Stimulated activated CD4-positive, alpha-beta T cell treated with anti-CD3 and anti-CD28 coated beads, Interleukin-4, amount 100 ng/mL, for 1 hour (primary cell): ENCODE measurements around the gene MICU1.
"Not testable (repeated sequence)": the region's sequence is repeated elsewhere in the genome, so short reads cannot be mapped to it uniquely, and the experiment has no call there.

ENCODE experiments used
- DNase-seq: peaks from one replicate; pipeline ENCODE4 v3.0.0-alpha.2; 2020

MICU1 gene

GRCh38 chr10:72502581-72502980 is 123.3 kb downstream of the MICU1 start:
- no peak for DNase-seq

DNA sequence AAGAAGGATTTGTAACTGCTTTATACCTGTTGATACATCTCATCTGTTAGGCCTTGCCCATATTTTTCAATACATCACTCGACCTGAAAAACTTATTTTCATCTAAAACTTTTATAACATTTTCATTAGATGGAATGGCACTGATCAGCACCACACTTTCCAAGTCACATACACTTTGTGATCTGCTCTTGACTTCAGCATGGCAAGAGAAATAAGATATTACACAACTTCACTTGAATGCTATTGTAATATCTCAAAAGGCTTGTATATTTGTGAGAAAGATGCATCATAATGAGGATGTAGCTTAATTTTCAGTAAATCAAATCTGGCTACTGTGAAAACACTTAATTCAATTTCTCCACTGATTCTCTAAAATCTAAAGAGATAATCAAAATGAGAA is 126.2 kb downstream of the MICU1 start:
- no peak for DNase-seq

DNA sequence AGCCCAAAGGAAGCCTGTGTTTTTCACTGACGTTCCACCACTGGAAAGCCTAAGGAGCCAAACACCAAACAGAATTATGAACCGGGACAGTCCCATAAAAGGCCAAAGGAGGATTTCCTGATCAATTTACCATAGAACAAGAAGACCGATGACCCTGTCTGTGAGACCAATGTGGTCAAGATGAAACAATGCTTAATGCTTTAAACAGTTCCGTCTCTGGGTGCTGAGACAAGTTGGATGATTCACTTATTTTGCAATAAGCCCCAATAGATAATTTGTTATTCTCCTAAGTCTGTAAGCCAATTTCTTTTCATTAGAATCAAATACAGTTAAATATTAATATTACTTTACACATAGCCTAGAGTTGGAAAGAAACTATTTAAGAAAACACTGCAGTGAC is 134.9 kb downstream of the MICU1 start:
- DNase-seq, result no peak

DNA sequence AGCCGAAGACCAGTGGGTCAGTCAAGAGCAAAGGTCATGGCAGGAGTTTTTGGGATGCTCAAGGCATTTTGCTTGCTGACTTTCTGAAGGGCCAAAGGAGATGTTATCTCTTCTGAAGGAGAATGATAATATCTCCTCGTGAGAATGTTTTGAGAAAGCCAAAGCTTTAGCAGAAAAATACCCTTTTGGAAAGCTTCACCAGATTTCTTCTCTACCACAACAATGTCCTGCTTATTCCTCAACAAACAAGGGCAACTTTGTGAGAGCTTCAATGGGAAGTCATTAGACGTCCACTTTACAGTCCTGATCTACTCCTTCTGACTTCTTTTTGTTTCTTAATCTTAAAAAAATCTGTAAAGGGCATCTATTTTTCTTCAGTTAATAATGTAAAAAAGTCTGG is 138.4 kb downstream of the MICU1 start:
- no peak for DNase-seq

- no peak for DNase-seq
These were observed 138.8 kb downstream of the MICU1 start for GRCh38 chr10:72487116-72487515.

DNA sequence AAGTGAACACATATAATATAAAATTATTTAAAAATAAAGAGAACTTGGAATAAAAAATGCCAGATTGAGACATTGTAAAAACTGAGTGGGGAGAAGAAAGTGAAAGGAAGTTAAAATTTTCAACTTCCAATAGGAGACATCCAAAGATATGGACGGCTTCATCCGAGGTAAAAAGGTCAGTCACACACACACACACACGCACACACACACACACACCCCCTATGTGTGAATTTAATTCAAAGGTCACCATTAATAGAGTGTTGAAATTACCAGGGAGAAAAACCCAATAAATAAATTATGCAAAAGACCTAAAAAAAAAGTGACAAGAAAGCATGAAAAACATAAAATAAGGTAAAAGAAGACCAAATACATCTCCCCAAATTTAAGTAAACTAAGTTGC is 140.2 kb downstream of the MICU1 start:
- DNase-seq, result no peak

GRCh38 chr10:72484521-72484920 is 141.4 kb downstream of the MICU1 start:
- no peak for DNase-seq

DNA sequence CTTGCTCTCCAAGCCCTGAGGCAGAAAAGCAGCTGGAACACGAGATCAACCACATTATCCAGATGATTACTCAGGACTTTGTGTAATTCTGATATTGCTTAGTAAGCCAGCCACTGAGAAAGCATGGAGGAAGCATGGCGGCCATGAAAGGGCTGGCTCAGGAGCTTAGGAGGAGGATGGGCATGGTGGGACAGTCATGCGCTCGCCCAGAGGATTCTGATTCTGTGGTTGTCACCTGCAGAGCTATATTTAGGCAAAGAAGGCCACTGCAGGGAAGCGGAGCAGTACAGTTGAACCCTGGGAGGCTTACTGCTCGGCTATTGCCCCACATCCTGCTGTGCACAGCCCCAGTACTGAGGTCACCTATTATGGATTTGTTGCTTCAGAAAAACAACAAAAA is 142.4 kb downstream of the MICU1 start:
- DNase-seq, result no peak

DNA sequence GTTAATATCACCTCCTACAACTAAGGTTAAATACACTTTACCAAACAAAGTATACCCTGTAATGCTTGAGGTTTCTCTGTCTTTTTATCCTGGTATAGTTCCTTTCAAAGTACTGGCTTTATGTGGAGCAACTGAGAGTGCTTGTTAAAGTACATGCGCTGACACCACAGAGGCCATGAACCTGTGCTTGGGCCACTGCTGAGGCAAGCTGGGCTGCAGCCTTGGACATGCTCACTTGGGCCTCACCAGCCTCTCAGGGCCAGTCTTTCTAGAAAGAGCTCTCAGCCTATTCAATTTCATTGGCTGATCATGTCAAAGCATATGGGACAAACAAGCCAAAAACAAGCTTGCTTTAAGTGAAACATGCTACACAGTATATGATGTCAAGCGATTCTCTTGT is 145.0 kb downstream of the MICU1 start:
- DNase-seq, result no peak

DNA sequence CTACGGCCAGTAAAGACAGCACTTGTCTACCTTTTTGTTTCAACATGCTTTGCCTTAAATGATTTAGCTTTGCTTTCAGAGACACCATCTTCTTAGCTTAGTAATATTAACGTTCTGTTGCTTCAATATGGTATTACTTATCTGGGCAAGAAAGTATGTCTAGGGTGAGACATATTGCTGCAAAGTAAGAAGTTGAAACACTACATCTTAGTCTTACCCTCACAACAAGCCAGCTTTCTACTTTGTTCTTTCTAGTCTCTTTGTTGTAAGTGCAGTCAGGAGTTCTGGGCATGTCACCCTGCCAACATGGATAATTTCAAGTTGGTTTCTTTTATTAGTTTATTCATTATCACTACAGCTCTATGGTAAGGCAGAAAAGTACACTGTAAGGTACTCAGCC is 148.4 kb downstream of the MICU1 start:
- DNase-seq, result no peak

DNA sequence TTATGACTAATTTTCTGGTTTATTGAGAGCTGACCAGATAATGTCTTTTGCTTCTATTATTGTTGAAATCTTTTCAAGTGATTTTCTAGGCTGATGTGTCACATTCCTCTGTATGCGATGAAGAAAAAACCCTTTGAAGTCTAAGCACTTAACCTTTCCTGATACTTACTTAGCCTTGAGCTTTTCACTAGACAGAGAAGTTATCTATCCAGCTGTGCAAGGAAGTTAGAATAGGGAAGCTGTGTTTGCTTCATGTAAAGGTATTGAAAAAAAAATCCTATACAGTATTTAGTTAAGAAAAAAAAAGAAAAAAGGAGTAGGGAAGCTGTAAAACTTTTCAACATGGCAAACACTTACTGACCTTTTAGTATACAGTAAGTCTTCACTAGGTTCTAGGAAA is 153.6 kb downstream of the MICU1 start:
- DNase-seq, result no peak

- no peak for DNase-seq
These were observed 155.2 kb downstream of the MICU1 start for GRCh38 chr10:72470666-72471065.

DNA sequence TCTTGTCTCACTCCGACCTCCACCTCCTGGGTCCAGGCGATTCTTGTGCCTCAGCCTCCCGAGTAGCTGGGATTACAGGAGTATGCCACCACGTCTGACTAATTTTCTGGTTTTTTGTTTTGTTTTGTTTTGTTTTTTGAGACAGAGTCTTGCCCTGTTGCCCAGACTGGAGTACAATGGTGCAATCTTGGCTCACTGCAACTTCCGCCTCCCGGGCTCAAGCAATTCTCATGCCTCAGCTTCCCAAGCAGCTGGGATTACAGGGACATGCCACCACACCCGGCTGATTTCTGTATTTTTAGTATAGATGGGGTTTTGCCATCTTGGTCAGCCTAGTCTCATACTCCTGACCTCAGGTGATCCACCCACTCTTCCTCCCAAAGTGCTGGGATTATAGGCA is 158.8 kb downstream of the MICU1 start:
- not testable (repeated sequence) for DNase-seq

- no peak for DNase-seq
These were observed 159.9 kb downstream of the MICU1 start for GRCh38 chr10:72466018-72466417.

DNA sequence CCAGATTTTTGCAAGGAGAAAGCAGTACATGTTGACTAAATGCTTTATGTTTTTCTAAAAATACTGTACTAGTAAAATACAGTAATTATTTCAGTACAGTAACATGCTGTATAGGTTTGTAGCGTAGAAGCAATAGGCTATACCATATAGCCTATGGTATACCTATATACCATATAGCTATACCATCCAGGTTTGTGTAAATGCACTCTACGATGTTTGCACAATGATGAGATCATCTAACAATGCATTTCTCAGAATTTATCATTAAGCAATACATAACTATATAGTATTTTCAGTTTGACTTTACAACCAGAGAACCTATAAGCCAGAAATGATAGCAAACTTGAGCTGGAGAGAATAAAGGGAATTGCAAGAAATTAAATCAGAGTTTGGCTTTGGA is 161.4 kb downstream of the MICU1 start:
- no peak for DNase-seq

DNA sequence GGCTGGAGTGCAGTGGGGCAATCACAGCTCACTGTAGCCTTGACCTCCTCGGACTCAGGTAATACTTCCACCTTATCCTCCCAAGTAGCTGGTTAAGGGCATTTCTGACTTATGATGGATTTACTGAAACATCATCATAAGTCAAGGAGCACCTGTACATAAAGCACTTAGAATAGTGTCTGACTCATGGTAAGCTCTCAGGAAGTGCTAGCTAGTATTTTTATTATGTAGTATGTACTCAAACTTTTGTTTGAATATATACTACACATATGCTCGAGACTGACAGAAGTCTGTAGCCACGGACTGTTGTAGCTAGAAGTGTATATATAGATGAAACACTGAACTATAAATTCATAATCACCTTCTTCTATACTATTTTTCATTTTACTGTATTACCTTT is 163.6 kb downstream of the MICU1 start:
- DNase-seq, result no peak

DNA sequence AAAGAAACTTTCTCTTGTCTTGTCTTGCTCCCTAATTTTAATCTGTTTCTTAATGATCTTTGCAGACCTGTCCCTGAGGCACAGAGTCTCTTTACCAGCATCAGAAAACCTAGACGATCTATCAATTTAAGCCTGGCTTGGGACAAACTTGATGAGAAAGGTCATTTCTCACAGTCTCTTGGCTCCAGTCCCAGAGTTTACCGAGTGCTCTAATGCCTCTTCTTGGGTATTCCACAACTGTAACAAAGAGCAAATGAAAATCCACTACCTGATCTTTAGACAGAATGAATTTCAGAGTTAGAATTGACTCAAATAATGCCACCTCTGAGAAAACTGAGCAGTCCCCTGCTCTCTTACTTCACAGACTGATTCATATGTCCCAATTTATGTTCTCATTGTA is 164.8 kb downstream of the MICU1 start:
- DNase-seq, result no peak

DNA sequence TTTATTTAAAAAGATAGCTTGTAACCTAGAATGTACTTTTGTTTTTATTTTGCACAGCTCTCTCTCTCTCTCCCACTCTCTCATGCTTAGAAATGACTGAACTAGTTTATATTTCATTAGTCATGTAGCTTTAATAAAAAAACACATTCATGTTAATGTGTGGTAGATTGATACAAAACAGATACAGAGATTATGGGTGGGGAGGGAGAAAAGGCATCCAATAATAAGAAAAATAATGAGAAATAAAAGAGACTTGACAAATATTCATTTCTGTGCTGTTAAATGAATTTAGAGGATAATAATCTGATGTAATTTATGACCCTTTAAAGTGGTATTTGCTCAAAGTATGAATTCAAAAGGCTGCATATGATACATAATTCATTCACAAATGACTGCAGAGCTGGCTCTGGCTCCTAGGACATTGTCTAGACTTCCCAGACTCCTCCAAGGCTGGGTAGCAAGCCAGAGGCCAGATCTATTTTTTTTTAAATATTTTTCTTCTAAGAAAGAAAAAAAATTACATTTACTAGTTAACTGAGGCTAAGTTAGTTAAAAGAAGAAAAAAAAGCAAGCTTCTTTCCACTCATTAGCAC is 165.5 kb downstream of the MICU1 start:
- no peak for DNase-seq

GRCh38 chr10:72459301-72459700 is 166.6 kb downstream of the MICU1 start:
- DNase-seq, result no peak

DNA sequence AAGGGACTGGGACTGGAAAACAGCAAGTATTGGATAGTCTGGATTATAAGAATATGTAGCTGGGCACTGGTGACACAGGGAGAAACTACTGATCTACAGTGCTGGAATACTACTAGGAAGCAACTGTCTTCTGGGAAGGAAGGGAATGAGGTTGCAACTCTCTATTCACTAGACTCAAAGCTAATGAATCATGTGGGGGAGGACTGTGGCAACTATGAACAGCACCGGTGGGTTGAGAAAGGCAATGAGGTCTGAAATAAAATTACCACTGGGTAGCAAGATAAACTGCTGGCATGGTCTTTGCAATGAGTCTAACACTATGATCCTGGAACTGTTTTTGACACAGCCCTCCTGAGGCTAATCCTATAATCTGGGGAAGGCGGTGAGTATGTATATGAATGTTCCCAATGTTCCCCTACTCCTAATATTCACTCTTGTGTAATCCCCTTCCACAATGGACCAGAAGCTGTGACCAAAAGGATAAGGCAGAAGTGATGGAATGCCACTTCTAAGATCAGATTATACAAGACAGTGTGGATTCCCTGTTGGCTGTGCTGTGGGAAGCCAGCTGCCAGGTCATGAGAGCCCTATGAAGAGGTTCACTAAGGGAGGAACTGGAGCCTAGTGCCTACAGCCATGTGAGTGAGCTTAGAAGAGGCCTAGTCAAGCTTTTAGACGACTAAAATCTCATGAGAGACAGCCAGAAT is 169.8 kb downstream of the MICU1 start:
- no peak for DNase-seq

GRCh38 chr10:72449941-72450441 is 175.9 kb downstream of the MICU1 start:
- no peak for DNase-seq

GRCh38 chr10:72445851-72446250 is 180.0 kb downstream of the MICU1 start:
- no peak for DNase-seq

GRCh38 chr10:72442969-72443368 is 182.9 kb downstream of the MICU1 start:
- DNase-seq, result not testable (repeated sequence)

DNA sequence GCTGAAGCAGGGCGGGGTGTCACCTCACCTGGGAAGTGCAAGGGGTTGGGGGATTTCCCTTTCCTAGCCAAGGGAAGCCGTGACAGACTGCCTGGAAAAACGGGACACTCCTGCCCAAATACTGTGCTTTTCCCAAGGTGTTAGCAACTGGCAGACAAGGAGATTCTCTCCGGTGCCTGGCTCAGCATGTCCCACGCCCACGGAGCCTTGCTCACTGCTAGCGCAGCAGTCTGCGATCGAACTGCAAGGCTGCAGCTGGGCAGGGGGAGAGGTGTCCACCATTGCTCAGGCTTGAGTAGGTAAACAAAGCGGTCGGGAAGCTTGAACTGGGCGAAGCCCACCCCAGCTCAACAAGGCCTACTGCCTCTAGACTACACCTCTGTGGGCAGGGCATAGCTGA is 190.3 kb downstream of the MICU1 start:
- no peak for DNase-seq

DNA sequence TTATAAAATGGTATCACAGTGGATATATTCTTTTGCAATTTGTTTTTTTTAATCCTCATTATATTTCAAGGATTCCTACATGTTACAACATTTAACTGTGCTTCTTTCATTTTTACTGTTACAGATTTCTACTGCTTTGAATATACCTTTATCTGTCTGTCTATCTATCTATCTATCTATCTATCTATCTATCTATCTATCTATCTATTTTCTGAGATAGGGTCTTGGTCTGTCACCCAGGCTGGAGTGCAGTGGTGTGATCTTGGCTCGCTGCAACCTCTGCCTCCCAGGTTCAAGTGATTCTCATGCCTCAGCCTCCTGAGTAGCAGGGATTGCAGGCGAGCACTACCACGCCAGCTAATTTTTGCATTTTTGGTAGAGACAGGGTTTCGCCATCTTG is 194.9 kb downstream of the MICU1 start:
- not testable (repeated sequence) for DNase-seq
